ENCODE measurements around the gene NPAS2.

GRCh38 chr2:100983201-100983600 is 163.3 kb downstream of the NPAS2 start:
- TF ChIP-seq CTCF (IDR thresholded peaks at IDR 0.05) (no peak), POLR2A (IDR thresholded peaks at IDR 0.05) (no peak)
